Type B pancreatic cell (in vitro differentiated cells): ENCODE results near the gene MICAL3. TPM values are rescaled to one million over a fixed set of nuclear protein-coding genes. Genes with fewer than 3 reads are reported as not detected.
"Not testable (repeated sequence)": the region's sequence is repeated elsewhere in the genome, so short reads cannot be mapped to it uniquely, and the experiment has no call there.

ENCODE experiments used
- DNase-seq: peaks from one replicate; pipeline ENCODE4 v3.0.0; 2021; ENCODE audit warnings: mixed read lengths; ENCODE audit not compliant: unreplicated experiment; ENCODE audit errors: extremely low spot score
- H3K27ac Mint-ChIP-seq: 2 replicates; pipeline ENCODE4 v1.8.0; 2021; ENCODE audit warnings: mild to moderate bottlenecking, mixed read lengths
- H3K27me3 Mint-ChIP-seq: 2 replicates; pipeline ENCODE4 v1.8.0; 2021; ENCODE audit warnings: mixed read lengths
- H3K36me3 Mint-ChIP-seq: 2 replicates; pipeline ENCODE4 v1.8.0; 2021; ENCODE audit warnings: mixed read lengths
- H3K4me1 Mint-ChIP-seq: one replicate; pipeline ENCODE4 v1.8.0; 2021; ENCODE audit warnings: mixed read lengths; ENCODE audit not compliant: unreplicated experiment
- H3K4me3 Mint-ChIP-seq: 2 replicates; pipeline ENCODE4 v1.8.0; 2021; ENCODE audit warnings: mild to moderate bottlenecking, mixed read lengths
- H3K9me3 Mint-ChIP-seq: 2 replicates; pipeline ENCODE4 v1.8.0; 2021; ENCODE audit warnings: mixed read lengths
- CTCF ChIP-seq: fragments of 200-600 bp; sonication (generic); conservative IDR thresholded peaks from 2 replicates; pipeline ENCODE4 v1.5.0; 2021; ENCODE audit warnings: antibody characterized with exemption, mild to moderate bottlenecking
- total RNA-seq: library from RNA; stranded (reverse); gene quantifications from 2 replicates; pipeline ENCODE4 v1.2.1, GENCODE V29; 2021; ENCODE audit warnings: low replicate concordance

Gene MICAL3
- total RNA-seq, 1 donor from 2014 or later, result 56.4 TPM

- DNase-seq, result no peak
- TF ChIP-seq CTCF, result no peak
- Mint-ChIP-seq H3K36me3 (no peaks in the 10 kb centered on the region), H3K4me3 (no peak overlapping the region), H3K4me1 (peaks cover 8% of the 10 kb centered on the region), H3K9me3 (no peaks in the 10 kb centered on the region), H3K27me3 (peaks cover 8% of the 10 kb centered on the region), H3K27ac (no peak overlapping the region)
Measured at GRCh38 chr22:18031695-18032454, 7.5 kb upstream of the MICAL3 start.

GRCh38 chr22:18029686-18030267 lies 5.4 kb upstream of the MICAL3 start:
- DNase-seq, result no peak
- Mint-ChIP-seq H3K27ac (no peak overlapping the region), H3K9me3 (no peaks in the 10 kb centered on the region), H3K4me3 (no peak overlapping the region), H3K4me1 (peaks cover 3% of the 10 kb centered on the region), H3K27me3 (peaks cover 17% of the 10 kb centered on the region), H3K36me3 (no peaks in the 10 kb centered on the region)
- no peak for TF ChIP-seq CTCF

GRCh38 chr22:18028817-18029527 lies 4.6 kb upstream of the MICAL3 start:
- Mint-ChIP-seq H3K9me3 (no peaks in the 10 kb centered on the region), H3K27me3 (peaks cover 20% of the 10 kb centered on the region), H3K4me3 (no peak overlapping the region), H3K36me3 (no peaks in the 10 kb centered on the region), H3K4me1 (peaks cover 4% of the 10 kb centered on the region), H3K27ac (no peak overlapping the region)
- no peak for DNase-seq
- no peak for TF ChIP-seq CTCF

- peaks cover 23% of the 10 kb centered on the region for H3K27me3 Mint-ChIP-seq
- H3K36me3 Mint-ChIP-seq, H3K9me3 Mint-ChIP-seq, H3K27ac Mint-ChIP-seq, DNase-seq, H3K4me3 Mint-ChIP-seq: not testable (repeated sequence)
- peaks cover 13% of the 10 kb centered on the region for H3K4me1 Mint-ChIP-seq
Measured at GRCh38 chr22:18025898-18026297, 1.5 kb upstream of the MICAL3 start.

GRCh38 chr22:18024956-18025720 lies 777 bp upstream of the MICAL3 start:
- Mint-ChIP-seq H3K9me3 (no peaks in the 10 kb centered on the region), H3K36me3 (no peaks in the 10 kb centered on the region), H3K4me3 (peak overlapping the region; percentile 91), H3K27ac (peak overlapping the region; percentile 46), H3K27me3 (peaks cover 23% of the 10 kb centered on the region), H3K4me1 (peaks cover 13% of the 10 kb centered on the region)
- no peak for DNase-seq
- no peak for TF ChIP-seq CTCF
